Activated T-helper 2 cell treated with anti-CD3 and anti-CD28 coated beads, Interferon-gamma antibody, Interleukin-2, Interleukin-4, amounts not matched to agents 10 μg/mL and 5 μg/mL and 100 μg/mL, durations not matched to agents 14 hours and 24 hours and 36 hours (primary cell): Measurements from ENCODE around the gene DSCAM. TPM values are rescaled to one million over a fixed set of nuclear protein-coding genes. Genes with fewer than 3 reads are reported as not detected.

ENCODE experiments used
- DNase-seq: peaks from one replicate; pipeline ENCODE4 v3.0.0; 2021; ENCODE audit warnings: low spot score
- H3K27ac Mint-ChIP-seq: one replicate; pipeline ENCODE4 v1.8.0; 2021; ENCODE audit warnings: mixed read lengths
- H3K27me3 Mint-ChIP-seq: one replicate; pipeline ENCODE4 v1.8.0; 2021; ENCODE audit warnings: low read depth, mixed read lengths
- H3K36me3 Mint-ChIP-seq: one replicate; pipeline ENCODE4 v1.8.0; 2021; ENCODE audit warnings: low read depth, mixed read lengths
- H3K4me1 Mint-ChIP-seq: one replicate; pipeline ENCODE4 v1.8.0; 2021; ENCODE audit warnings: low read depth, mixed read lengths
- H3K4me3 Mint-ChIP-seq: one replicate; pipeline ENCODE4 v1.8.0; 2021; ENCODE audit warnings: low read depth, mild to moderate bottlenecking, moderate library complexity, mixed read lengths
- H3K9me3 Mint-ChIP-seq: one replicate; pipeline ENCODE4 v1.8.0; 2021; ENCODE audit warnings: mixed read lengths
- intact Hi-C: fragments of 100-400 bp; cut with micrococcal nuclease; formaldehyde crosslinking; loops from one replicate; pipeline ENCODE4 v1.15.1; 2023
- total RNA-seq: library from RNA; stranded (reverse); gene quantifications from 2 replicates; pipeline ENCODE4 v1.2.3, GENCODE V29; 2022

Gene DSCAM
- total RNA-seq, 1 donor from 2014 or later: not detected

GRCh38 chr21:40021558-40022351, 825.2 kb downstream of the DSCAM start:
- no peak overlapping the region for H3K27ac Mint-ChIP-seq
- intact Hi-C loops: no loop called here
- H3K9me3 Mint-ChIP-seq: peaks cover 29% of the 10 kb centered on the region
- no peak overlapping the region for H3K4me3 Mint-ChIP-seq
- H3K27me3 Mint-ChIP-seq: no peaks in the 10 kb centered on the region
- H3K36me3 Mint-ChIP-seq: no peaks in the 10 kb centered on the region
- DNase-seq: no peak
- H3K4me1 Mint-ChIP-seq: no peaks in the 10 kb centered on the region

- Mint-ChIP-seq H3K4me1 (no peaks in the 10 kb centered on the region), H3K27ac (no peak overlapping the region), H3K27me3 (no peaks in the 10 kb centered on the region), H3K9me3 (peaks cover 36% of the 10 kb centered on the region), H3K4me3 (no peak overlapping the region), H3K36me3 (no peaks in the 10 kb centered on the region)
- intact Hi-C loops: no loop called here
- DNase-seq: no peak
Observed at GRCh38 chr21:40020651-40021050, 826.3 kb downstream of the DSCAM start.

- Mint-ChIP-seq H3K36me3 (no peaks in the 10 kb centered on the region), H3K27ac (no peak overlapping the region), H3K4me3 (no peak overlapping the region), H3K9me3 (peaks cover 45% of the 10 kb centered on the region), H3K27me3 (no peaks in the 10 kb centered on the region), H3K4me1 (no peaks in the 10 kb centered on the region)
- DNase-seq: no peak
- intact Hi-C loops: no loop called here
Observed at GRCh38 chr21:40018871-40019475, 828.0 kb downstream of the DSCAM start.

- H3K36me3 Mint-ChIP-seq: no peaks in the 10 kb centered on the region
Observed at GRCh38 chr21:40016667-40017066, 830.3 kb downstream of the DSCAM start.

GRCh38 chr21:40016234-40016633, 830.7 kb downstream of the DSCAM start:
- intact Hi-C loops: no loop called here
- peaks cover 49% of the 10 kb centered on the region for H3K9me3 Mint-ChIP-seq
- H3K36me3 Mint-ChIP-seq: no peaks in the 10 kb centered on the region
- no peaks in the 10 kb centered on the region for H3K27me3 Mint-ChIP-seq
- H3K27ac Mint-ChIP-seq: no peak overlapping the region
- no peak for DNase-seq
- H3K4me1 Mint-ChIP-seq: no peaks in the 10 kb centered on the region
- no peak overlapping the region for H3K4me3 Mint-ChIP-seq

More at GRCh38 chr21:40016667-40017066, 830.3 kb downstream of the DSCAM start:
- H3K4me3 Mint-ChIP-seq: no peak overlapping the region
- no peaks in the 10 kb centered on the region for H3K27me3 Mint-ChIP-seq
- intact Hi-C loops: no loop called here
- peaks cover 49% of the 10 kb centered on the region for H3K9me3 Mint-ChIP-seq
- no peaks in the 10 kb centered on the region for H3K4me1 Mint-ChIP-seq
- DNase-seq: no peak
- H3K27ac Mint-ChIP-seq: no peak overlapping the region

- H3K27me3 Mint-ChIP-seq: no peaks in the 10 kb centered on the region
- H3K9me3 Mint-ChIP-seq: peaks cover 45% of the 10 kb centered on the region
Observed at GRCh38 chr21:40015818-40016217, 831.1 kb downstream of the DSCAM start.

GRCh38 chr21:40014394-40014793, 832.6 kb downstream of the DSCAM start:
- intact Hi-C loops: no loop called here
- no peaks in the 10 kb centered on the region for H3K27me3 Mint-ChIP-seq
- peaks cover 39% of the 10 kb centered on the region for H3K9me3 Mint-ChIP-seq
- no peak for DNase-seq
- no peaks in the 10 kb centered on the region for H3K4me1 Mint-ChIP-seq
- no peak overlapping the region for H3K4me3 Mint-ChIP-seq
- H3K36me3 Mint-ChIP-seq: no peaks in the 10 kb centered on the region
- H3K27ac Mint-ChIP-seq: no peak overlapping the region

More at GRCh38 chr21:40015818-40016217, 831.1 kb downstream of the DSCAM start:
- Mint-ChIP-seq H3K27ac (no peak overlapping the region), H3K36me3 (no peaks in the 10 kb centered on the region), H3K4me1 (no peaks in the 10 kb centered on the region), H3K4me3 (no peak overlapping the region)
- intact Hi-C loops: no loop called here
- DNase-seq: no peak

GRCh38 chr21:40013001-40013735, 833.8 kb downstream of the DSCAM start:
- Mint-ChIP-seq H3K9me3 (peaks cover 31% of the 10 kb centered on the region), H3K4me3 (no peak overlapping the region), H3K36me3 (no peaks in the 10 kb centered on the region), H3K4me1 (no peaks in the 10 kb centered on the region), H3K27ac (no peak overlapping the region), H3K27me3 (no peaks in the 10 kb centered on the region)
- intact Hi-C loops: no loop called here
- DNase-seq: no peak

GRCh38 chr21:40011371-40011770, 835.6 kb downstream of the DSCAM start:
- no peaks in the 10 kb centered on the region for H3K36me3 Mint-ChIP-seq
- H3K9me3 Mint-ChIP-seq: peaks cover 29% of the 10 kb centered on the region
- no peaks in the 10 kb centered on the region for H3K27me3 Mint-ChIP-seq
- intact Hi-C loops: no loop called here
- no peak overlapping the region for H3K4me3 Mint-ChIP-seq
- no peak for DNase-seq
- H3K27ac Mint-ChIP-seq: no peak overlapping the region
- H3K4me1 Mint-ChIP-seq: no peaks in the 10 kb centered on the region

- Mint-ChIP-seq H3K27ac (no peak overlapping the region), H3K4me3 (no peak overlapping the region), H3K27me3 (no peaks in the 10 kb centered on the region), H3K9me3 (peaks cover 40% of the 10 kb centered on the region), H3K36me3 (no peaks in the 10 kb centered on the region), H3K4me1 (no peaks in the 10 kb centered on the region)
- no peak for DNase-seq
- intact Hi-C loops: no loop called here
Observed at GRCh38 chr21:40002978-40003377, 844.0 kb downstream of the DSCAM start.

- H3K27ac Mint-ChIP-seq: no peak overlapping the region
- DNase-seq: no peak
- intact Hi-C loops: no loop called here
- no peaks in the 10 kb centered on the region for H3K4me1 Mint-ChIP-seq
- no peak overlapping the region for H3K4me3 Mint-ChIP-seq
- H3K36me3 Mint-ChIP-seq: no peaks in the 10 kb centered on the region
- no peaks in the 10 kb centered on the region for H3K27me3 Mint-ChIP-seq
- peaks cover 4% of the 10 kb centered on the region for H3K9me3 Mint-ChIP-seq
Observed at GRCh38 chr21:39984286-39984991, 862.5 kb downstream of the DSCAM start.

GRCh38 chr21:39980241-39980820, 866.6 kb downstream of the DSCAM start:
- H3K4me3 Mint-ChIP-seq: no peak overlapping the region
- no peaks in the 10 kb centered on the region for H3K4me1 Mint-ChIP-seq
- no peaks in the 10 kb centered on the region for H3K27me3 Mint-ChIP-seq
- intact Hi-C loops: no loop called here
- no peak overlapping the region for H3K27ac Mint-ChIP-seq
- peaks cover 13% of the 10 kb centered on the region for H3K9me3 Mint-ChIP-seq
- DNase-seq: no peak
- no peaks in the 10 kb centered on the region for H3K36me3 Mint-ChIP-seq
